ENCODE measurements around the gene ANKS4B. TPM values are rescaled to one million over a fixed set of nuclear protein-coding genes. Genes with fewer than 3 reads are reported as not detected.

ANKS4B gene
- polyA plus RNA-seq, 1 donor (not counting 4 experiments of a cell fraction or from before 2014, with no cell fraction given): not detected

GRCh38 chr16:21222495-21223337, 10.8 kb upstream of the ANKS4B start:
- DNase-seq (ENCODE audit: low read depth, low spot score): no peak
- Histone ChIP-seq H3K9me1 (ENCODE audit: control insufficient read depth, extremely low read depth, insufficient read depth, low read length) (no peaks in the 10 kb centered on the region), H3K4me3 (ENCODE audit: control insufficient read depth in 2 of 3, extremely low read depth in 1 of 3, insufficient read depth in 2 of 3, low read depth in 1 of 3, low read length in 3 of 3) (no peak overlapping the region), H3K36me3 (ENCODE audit: control insufficient read depth in 2 of 2, extremely low read depth in 1 of 2, insufficient read depth in 2 of 2, low read length in 2 of 2) (no peaks in the 10 kb centered on the region), H3K9me3 (ENCODE audit: control insufficient read depth, low read depth, low read length) (no peaks in the 10 kb centered on the region), H3K4me2 (ENCODE audit: control insufficient read depth, extremely low read depth, insufficient read depth, low read depth, low read length) (no peak overlapping the region), H2AFZ (ENCODE audit: control insufficient read depth, low read length) (no peak overlapping the region), H4K20me1 (ENCODE audit: control insufficient read depth, extremely low read depth, insufficient read depth, low read length) (no peaks in the 10 kb centered on the region), H3K4me1 (ENCODE audit: control insufficient read depth, extremely low read depth, insufficient read depth, low read length) (no peaks in the 10 kb centered on the region), H3K27ac (ENCODE audit: control insufficient read depth, insufficient read depth, low read length) (no peak overlapping the region), H3K27me3 (ENCODE audit: control insufficient read depth, extremely low read depth, insufficient read depth, low read length) (peaks cover 4% of the 10 kb centered on the region), H3K79me2 (ENCODE audit: control insufficient read depth, insufficient read depth, low read length) (no peaks in the 10 kb centered on the region), H3K9ac (ENCODE audit: control insufficient read depth, extremely low read depth, insufficient read depth, low read length) (no peak overlapping the region)
- FAIRE-seq: no peak
- dilution Hi-C loops (cut with MboI; ENCODE audit: extremely low pct_ligation_motif_present, low sequenced_read_pairs): no loop called here
- TF ChIP-seq EZH2 (IDR thresholded peaks at IDR 0.05; ENCODE audit: low read length) (no peak), CTCF (optimal IDR thresholded peaks at IDR 0.05 in 1 of 3, IDR thresholded peaks at IDR 0.05 in 1 of 3, conservative IDR thresholded peaks at IDR 0.05 in 1 of 3; ENCODE audit: extremely low read depth in 1 of 3, insufficient read depth in 2 of 3, low read length in 3 of 3) (no peak)

GRCh38 chr16:21223787-21224186, 9.7 kb upstream of the ANKS4B start:
- Histone ChIP-seq H3K36me3 (ENCODE audit: control insufficient read depth in 2 of 2, extremely low read depth in 1 of 2, insufficient read depth in 2 of 2, low read length in 2 of 2) (no peaks in the 10 kb centered on the region), H4K20me1 (ENCODE audit: control insufficient read depth, extremely low read depth, insufficient read depth, low read length) (no peaks in the 10 kb centered on the region), H3K9ac (ENCODE audit: control insufficient read depth, extremely low read depth, insufficient read depth, low read length) (no peak overlapping the region), H3K27me3 (ENCODE audit: control insufficient read depth, extremely low read depth, insufficient read depth, low read length) (peaks cover 7% of the 10 kb centered on the region), H3K9me1 (ENCODE audit: control insufficient read depth, extremely low read depth, insufficient read depth, low read length) (no peaks in the 10 kb centered on the region), H3K4me2 (ENCODE audit: control insufficient read depth, extremely low read depth, insufficient read depth, low read depth, low read length) (no peak overlapping the region), H3K4me3 (ENCODE audit: control insufficient read depth in 2 of 3, extremely low read depth in 1 of 3, insufficient read depth in 2 of 3, low read depth in 1 of 3, low read length in 3 of 3) (no peak overlapping the region), H2AFZ (ENCODE audit: control insufficient read depth, low read length) (no peak overlapping the region), H3K27ac (ENCODE audit: control insufficient read depth, insufficient read depth, low read length) (no peak overlapping the region), H3K79me2 (ENCODE audit: control insufficient read depth, insufficient read depth, low read length) (no peaks in the 10 kb centered on the region), H3K4me1 (ENCODE audit: control insufficient read depth, extremely low read depth, insufficient read depth, low read length) (no peaks in the 10 kb centered on the region), H3K9me3 (ENCODE audit: control insufficient read depth, low read depth, low read length) (no peaks in the 10 kb centered on the region)
- no peak for FAIRE-seq
- DNase-seq (ENCODE audit: low read depth, low spot score): no peak
- dilution Hi-C loops (cut with MboI; ENCODE audit: extremely low pct_ligation_motif_present, low sequenced_read_pairs): no loop called here
- no peak for TF ChIP-seq CTCF (optimal IDR thresholded peaks at IDR 0.05 in 1 of 3, IDR thresholded peaks at IDR 0.05 in 1 of 3, conservative IDR thresholded peaks at IDR 0.05 in 1 of 3; ENCODE audit: extremely low read depth in 1 of 3, insufficient read depth in 2 of 3, low read length in 3 of 3)
- TF ChIP-seq EZH2 (IDR thresholded peaks at IDR 0.05; ENCODE audit: low read length): no peak

All from keratinocyte (primary cell).